Memory B cell (primary cell): ENCODE data around the gene MEF2C.
"Not testable (repeated sequence)": the region's sequence is repeated elsewhere in the genome, so short reads cannot be mapped to it uniquely, and the experiment has no call there.

Source experiments
- ATAC-seq: fragments of 150-1000 bp; cut with Tn5 transposase; 2 replicates; pipeline ENCODE4 v1.10.0; 2021; ENCODE audit warnings: low read depth, mild to moderate bottlenecking, moderate library complexity
- DNase-seq, 2 donors: peaks; one replicate each; pipeline ENCODE4 v3.0.0; 2022; ENCODE audit warnings: low spot score in 2 of 2
- H3K27ac Mint-ChIP-seq: one replicate; pipeline ENCODE4 v1.8.0; 2022; ENCODE audit warnings: mild to moderate bottlenecking, moderate library complexity, mixed read lengths
- H3K27me3 Mint-ChIP-seq: one replicate; pipeline ENCODE4 v1.8.0; 2022; ENCODE audit warnings: mixed read lengths
- H3K36me3 Mint-ChIP-seq: one replicate; pipeline ENCODE4 v1.8.0; 2022; ENCODE audit warnings: mild to moderate bottlenecking, mixed read lengths
- H3K4me1 Mint-ChIP-seq: one replicate; pipeline ENCODE4 v1.8.0; 2022; ENCODE audit warnings: mixed read lengths
- H3K4me3 Mint-ChIP-seq: one replicate; pipeline ENCODE4 v1.8.0; 2022; ENCODE audit warnings: mild to moderate bottlenecking, moderate library complexity, mixed read lengths
- H3K9me3 Mint-ChIP-seq: one replicate; pipeline ENCODE4 v1.8.0; 2022; ENCODE audit warnings: mixed read lengths

Gene MEF2C

DNA sequence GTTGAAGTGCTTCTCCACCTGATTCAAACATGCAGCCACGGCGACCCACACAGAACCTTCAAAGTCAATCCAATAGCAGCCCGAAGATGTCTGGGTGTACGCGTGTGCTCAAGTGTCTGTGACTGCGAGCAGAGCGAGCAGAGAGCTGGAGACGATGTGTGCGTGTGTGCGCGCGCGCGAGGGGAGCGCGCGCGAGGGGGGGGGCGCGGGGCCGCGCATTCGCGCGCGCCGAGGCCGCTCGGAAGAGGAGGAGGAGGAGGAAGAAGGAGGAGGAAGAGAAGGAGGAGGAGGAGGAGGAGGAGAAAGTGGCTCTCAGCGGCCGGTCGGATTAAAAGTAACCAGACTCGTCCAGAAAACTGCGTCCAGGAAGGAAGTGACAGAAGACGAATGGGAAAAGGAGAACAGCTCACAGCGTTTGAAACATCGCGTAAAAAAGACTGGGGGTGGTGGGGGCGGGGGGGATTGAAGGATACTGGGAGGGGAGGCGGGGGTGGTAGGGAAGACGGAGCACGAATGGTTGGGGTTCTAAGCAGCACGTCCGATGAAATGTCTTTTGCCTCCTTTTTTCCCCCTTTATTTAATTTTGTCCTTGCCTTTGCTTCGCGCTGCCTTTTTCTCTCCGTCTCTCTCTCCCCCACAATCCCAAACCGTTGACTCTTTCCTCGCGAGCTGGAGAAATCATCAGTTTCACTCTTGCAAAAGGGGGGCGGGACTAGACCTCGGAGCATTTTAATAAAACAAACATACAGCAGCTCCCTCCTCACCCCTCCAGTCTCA lies at the start of gene MEF2C:
MEF2C (minus strand) TSS at position 126 of the 777 bp plus-strand sequence. CDS start 59,396 bp downstream, outside the sequence.
- Mint-ChIP-seq H3K27me3 (no peaks in the 10 kb centered on the region), H3K4me3 (peak within 1 kb of the TSS; percentile 96), H3K36me3 (peaks cover 2% of the 10 kb centered on the region), H3K4me1 (peaks cover 12% of the 10 kb centered on the region), H3K9me3 (no peaks in the 10 kb centered on the region), H3K27ac (peak within 1 kb of the TSS; percentile 97)
- DNase-seq, result peak; percentile 60 to 66
- peak; percentile 70 for ATAC-seq

DNA sequence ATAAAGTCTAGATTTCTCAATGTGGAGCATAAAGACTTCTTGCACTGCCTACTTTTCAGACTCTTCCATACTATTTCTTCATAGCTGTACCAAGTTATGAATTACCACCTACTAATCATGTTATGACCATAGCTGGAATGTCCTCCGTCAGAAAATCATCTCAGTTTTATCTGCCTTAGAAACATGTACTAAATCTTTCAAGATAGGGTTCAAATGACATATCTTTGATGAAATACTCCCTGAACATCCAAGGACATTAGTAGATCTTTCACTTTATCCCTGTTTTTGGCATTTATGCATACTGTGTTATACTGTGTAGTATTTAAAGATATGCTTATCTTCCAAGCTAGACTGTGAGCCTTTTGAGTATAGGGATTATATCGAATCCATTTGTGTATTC lies 49.6 kb upstream of the MEF2C start:
- H3K27me3 Mint-ChIP-seq, result no peaks in the 10 kb centered on the region
- no peaks in the 10 kb centered on the region for H3K9me3 Mint-ChIP-seq
- ATAC-seq, result no peak
- H3K27ac Mint-ChIP-seq, result no peak overlapping the region
- H3K36me3 Mint-ChIP-seq, result peaks cover 8% of the 10 kb centered on the region
- DNase-seq, result no peak
- H3K4me3 Mint-ChIP-seq, result no peak overlapping the region
- H3K4me1 Mint-ChIP-seq, result no peaks in the 10 kb centered on the region

DNA sequence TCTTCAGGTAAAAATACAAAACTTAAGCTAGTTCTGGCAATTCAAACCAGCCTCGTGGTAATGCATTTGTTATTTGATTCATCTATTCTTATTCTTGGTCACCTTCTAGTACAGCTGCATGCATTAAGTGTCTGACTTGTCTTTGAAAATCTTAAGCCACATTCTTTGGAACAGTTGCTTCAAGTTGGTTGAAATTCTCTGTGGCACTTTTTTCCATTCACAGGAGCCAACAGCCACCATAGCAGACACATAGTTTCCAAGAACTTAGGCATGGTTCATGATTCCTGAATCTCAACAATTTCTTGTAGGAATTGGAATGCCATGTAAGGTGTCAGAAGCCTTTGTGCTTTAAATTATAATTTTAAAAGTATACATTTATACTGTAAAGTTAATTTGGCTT lies 47.4 kb upstream of the MEF2C start:
- ATAC-seq, result no peak
- no peaks in the 10 kb centered on the region for H3K9me3 Mint-ChIP-seq
- no peak for DNase-seq
- H3K27me3 Mint-ChIP-seq, result no peaks in the 10 kb centered on the region
- peaks cover under 1% of the 10 kb centered on the region for H3K4me1 Mint-ChIP-seq
- no peak overlapping the region for H3K4me3 Mint-ChIP-seq
- no peak overlapping the region for H3K27ac Mint-ChIP-seq
- peaks cover 7% of the 10 kb centered on the region for H3K36me3 Mint-ChIP-seq

DNA sequence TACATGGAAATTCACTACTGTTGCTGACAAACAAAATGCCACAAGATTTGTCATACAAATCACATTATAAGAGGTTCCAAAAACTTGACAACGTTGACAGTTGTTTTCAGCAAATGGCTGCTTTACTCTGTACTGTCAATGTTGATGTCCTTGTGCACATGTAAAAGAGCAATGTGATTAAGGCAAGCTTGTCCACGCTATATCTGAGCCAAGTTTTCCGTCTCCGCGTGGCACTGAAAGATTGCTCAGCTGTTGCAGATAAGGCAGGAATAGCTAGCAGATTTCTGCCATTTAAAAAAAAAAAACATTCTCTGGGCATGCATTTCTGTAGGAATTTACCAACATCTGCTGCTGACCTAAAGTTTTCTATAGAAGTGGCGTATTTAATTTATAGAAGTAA lies 46.4 kb upstream of the MEF2C start:
- DNase-seq (no peak), ATAC-seq (no peak)
- Mint-ChIP-seq H3K9me3 (no peaks in the 10 kb centered on the region), H3K4me1 (peaks cover 3% of the 10 kb centered on the region), H3K36me3 (peaks cover 11% of the 10 kb centered on the region), H3K27ac (no peak overlapping the region), H3K4me3 (no peak overlapping the region), H3K27me3 (no peaks in the 10 kb centered on the region)

DNA sequence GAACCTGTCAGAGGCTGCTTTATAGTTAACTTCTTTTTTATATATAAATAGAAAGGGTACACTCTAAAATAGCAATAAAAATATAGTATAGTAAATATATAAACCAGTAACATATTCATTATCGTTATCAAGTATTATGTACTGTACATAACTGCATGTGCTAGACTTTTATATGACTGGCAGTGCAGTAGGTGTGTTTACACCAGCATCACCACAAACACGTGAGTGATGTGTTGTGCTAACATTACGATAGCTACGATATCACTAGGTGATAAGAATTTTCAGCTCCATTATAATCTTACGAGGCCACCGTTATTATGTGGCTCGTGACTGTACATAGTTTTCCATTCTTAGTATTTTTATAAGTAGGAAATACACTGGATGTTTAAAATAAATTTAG lies 43.8 kb upstream of the MEF2C start:
- ATAC-seq (no peak), DNase-seq (no peak)
- peaks cover 16% of the 10 kb centered on the region for H3K36me3 Mint-ChIP-seq
- H3K4me3 Mint-ChIP-seq, result no peak overlapping the region
- peaks cover 3% of the 10 kb centered on the region for H3K4me1 Mint-ChIP-seq
- no peak overlapping the region for H3K27ac Mint-ChIP-seq
- H3K27me3 Mint-ChIP-seq, result no peaks in the 10 kb centered on the region
- no peaks in the 10 kb centered on the region for H3K9me3 Mint-ChIP-seq

DNA sequence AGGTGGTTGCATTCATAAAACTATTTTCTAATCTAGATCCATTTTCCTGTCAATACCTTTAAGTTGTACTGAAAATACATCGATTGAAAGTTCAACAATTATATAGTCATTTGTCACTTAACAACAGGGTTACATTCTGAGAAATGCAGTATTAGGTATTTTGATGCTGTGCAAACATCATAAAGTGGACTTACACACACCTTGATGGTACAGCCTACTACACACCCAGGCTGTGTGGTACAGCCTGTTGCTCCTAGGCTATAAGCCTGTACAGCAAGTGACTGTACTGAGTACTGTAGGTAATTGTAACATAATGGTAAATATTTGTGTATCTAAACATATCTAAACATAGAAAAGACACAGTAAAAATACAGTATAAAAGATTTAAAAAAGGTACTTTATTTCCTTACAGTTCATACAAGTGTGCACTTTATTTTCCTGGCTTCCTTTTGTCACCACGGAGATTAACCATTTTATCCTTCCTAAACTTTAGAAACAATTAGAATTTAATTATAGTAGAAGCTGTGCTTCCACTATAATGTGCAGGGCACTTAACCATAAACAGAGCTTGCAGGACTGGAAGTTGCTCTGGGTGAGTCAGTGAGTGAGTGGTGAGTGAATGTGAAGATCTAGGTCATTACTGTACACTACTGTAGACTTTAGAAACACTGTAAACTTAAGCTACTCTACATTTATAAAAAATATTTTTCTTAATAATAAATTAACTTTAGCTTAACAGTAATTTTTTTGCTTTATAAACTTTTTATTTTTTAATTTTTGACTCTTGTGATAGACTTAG lies 42.9 kb upstream of the MEF2C start:
- Mint-ChIP-seq H3K4me1 (peaks cover 6% of the 10 kb centered on the region), H3K4me3 (no peak overlapping the region), H3K36me3 (peaks cover 19% of the 10 kb centered on the region), H3K27me3 (no peaks in the 10 kb centered on the region), H3K9me3 (no peaks in the 10 kb centered on the region), H3K27ac (no peak overlapping the region)
- DNase-seq (no peak), ATAC-seq (no peak)

DNA sequence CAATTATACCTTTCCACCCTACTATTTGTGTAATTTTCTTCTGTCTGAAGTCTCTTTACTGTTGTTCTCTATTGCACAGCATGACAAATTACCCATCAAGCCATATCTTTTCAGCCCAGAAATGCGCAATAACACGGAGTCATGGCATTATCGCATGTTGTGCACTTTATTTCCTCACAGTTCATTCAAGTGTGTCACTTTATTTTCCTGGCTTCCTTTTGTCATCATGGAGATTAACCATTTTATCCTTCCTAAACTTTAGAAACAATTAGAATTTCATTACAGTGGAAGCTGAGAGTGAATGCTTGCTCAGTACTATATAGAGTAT lies 41.3 kb upstream of the MEF2C start:
- Mint-ChIP-seq H3K4me3 (no peak overlapping the region), H3K4me1 (peaks cover 6% of the 10 kb centered on the region), H3K27ac (no peak overlapping the region), H3K27me3 (no peaks in the 10 kb centered on the region), H3K9me3 (peaks cover 5% of the 10 kb centered on the region), H3K36me3 (peaks cover 26% of the 10 kb centered on the region)
- DNase-seq, result no peak
- ATAC-seq, result no peak

DNA sequence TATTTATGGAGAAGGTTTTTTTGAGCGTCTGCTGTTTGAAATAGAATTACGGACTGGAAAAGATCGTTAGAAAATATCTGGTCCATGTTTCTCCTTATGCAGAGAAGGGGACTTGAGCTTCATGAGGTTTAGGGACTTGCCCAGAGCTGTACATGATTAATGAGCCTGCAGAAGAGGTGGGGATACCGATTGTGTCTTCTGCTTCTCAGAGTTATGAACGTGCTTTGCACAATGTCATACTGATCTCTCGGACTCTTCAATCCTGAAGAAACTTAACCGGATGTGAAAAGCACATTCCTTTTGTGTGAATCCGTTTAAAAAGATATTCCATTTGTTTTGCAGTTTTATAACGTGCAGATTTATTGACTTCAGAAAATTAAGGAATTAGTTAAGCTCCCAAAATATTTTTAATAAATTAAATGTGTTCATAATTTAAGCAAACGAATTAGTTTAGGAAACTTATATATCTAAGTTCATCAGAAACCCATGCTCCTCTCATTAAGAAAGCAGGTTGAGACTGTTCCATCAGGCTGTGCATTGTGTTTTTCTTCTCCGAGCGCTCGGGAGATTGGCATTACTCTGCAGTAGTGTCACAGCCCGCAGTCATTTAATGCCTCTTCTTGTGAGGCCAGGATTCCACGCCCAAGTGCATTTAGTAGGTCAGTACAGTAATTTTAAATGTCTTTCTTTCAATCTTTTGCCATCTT lies 40.8 kb upstream of the MEF2C start:
- ATAC-seq (no peak), DNase-seq (no peak)
- Mint-ChIP-seq H3K4me1 (peaks cover 6% of the 10 kb centered on the region), H3K4me3 (no peak overlapping the region), H3K27ac (no peak overlapping the region), H3K9me3 (peaks cover 5% of the 10 kb centered on the region), H3K36me3 (peaks cover 25% of the 10 kb centered on the region), H3K27me3 (no peaks in the 10 kb centered on the region)

DNA sequence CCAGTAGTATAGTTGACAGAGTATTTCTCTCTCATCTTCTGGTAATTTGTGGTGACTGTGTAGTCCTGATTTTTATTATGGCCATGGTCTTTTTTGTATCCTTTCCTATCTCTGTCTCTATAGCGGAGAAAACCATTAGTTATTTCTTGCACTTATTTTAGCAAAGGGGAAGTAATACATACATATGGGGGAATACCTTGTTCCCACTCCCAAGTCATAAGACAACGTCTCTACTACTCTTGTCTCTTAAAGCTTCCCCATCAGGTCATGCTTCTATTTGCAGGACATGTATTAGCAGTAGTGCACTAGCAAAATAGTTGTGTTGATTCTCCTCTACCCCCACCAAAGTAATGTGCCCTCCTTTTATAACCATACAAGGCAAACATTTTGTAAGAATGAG lies 29.8 kb upstream of the MEF2C start:
- H3K4me3 Mint-ChIP-seq, H3K36me3 Mint-ChIP-seq, H3K27ac Mint-ChIP-seq, H3K4me1 Mint-ChIP-seq, H3K9me3 Mint-ChIP-seq, H3K27me3 Mint-ChIP-seq, DNase-seq: not testable (repeated sequence)
- peak; percentile 37 for ATAC-seq

DNA sequence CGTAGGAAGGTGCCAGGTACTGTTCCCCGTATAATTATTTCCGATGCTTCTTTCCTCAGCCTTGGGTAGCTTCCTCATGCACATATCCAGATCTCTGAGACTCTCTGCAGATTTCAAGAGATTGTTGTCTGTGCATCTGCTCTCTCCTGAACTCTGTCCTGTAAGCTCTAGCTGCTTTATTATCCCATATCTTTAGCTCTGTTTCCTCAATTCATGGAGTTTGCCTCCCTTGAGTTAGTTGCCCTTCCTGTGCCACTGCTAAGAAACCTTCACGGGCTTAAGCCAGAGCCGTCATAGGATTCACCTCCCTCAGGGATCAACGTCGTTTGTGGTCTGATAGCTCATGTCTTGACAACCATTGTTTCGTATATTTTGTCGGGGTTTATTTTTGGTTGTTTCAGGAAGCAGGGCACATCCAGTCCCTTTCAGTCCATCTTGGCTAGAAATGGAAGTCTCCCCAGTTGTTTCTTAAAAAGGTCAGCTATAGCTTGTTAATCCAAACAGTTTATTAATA lies 28.1 kb upstream of the MEF2C start:
- not testable (repeated sequence) for H3K9me3 Mint-ChIP-seq, H3K36me3 Mint-ChIP-seq, DNase-seq, H3K4me3 Mint-ChIP-seq, H3K27me3 Mint-ChIP-seq, H3K27ac Mint-ChIP-seq, H3K4me1 Mint-ChIP-seq, ATAC-seq

DNA sequence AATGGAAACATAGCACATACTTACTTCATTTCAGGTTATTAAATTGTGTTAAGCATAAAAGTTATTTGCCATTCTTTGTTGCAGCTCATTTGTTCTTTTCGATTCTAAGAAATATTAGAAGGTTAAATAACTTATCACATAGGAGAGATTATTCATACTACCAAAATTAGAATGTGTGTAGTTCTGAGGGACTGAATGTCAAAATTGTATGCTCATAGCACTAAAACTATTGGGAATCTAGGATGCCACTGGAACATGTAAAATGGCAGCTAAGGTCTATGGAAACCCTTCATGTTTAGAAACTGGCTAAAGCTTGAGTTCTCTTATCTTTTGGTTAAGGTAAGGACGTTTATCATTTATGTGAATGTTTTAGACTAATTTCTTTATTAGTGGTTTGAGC lies 21.5 kb upstream of the MEF2C start:
- not testable (repeated sequence) for H3K36me3 Mint-ChIP-seq, H3K4me1 Mint-ChIP-seq, H3K4me3 Mint-ChIP-seq, H3K27me3 Mint-ChIP-seq, DNase-seq, H3K27ac Mint-ChIP-seq, H3K9me3 Mint-ChIP-seq, ATAC-seq

DNA sequence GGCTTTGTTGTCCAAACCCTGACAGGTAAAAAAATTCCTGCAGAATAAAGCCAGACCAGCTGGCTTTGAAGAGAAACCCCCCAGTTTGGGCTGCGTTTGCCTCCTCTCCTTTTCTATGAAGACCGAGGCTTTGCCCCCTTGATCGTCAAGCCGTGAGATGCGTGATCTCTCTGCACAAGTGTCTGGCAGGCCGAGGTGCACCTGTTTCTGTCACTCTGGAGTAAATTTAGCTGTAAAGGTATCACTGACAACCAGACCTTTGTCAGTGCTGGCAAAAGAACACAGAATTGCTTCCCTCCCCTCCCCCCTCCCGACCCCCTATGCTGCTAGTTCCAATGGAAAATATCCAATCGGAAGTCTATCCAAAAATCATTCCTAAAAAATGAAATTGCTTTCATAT lies 21.0 kb upstream of the MEF2C start:
- not testable (repeated sequence) for H3K9me3 Mint-ChIP-seq, H3K36me3 Mint-ChIP-seq, H3K27ac Mint-ChIP-seq, ATAC-seq, DNase-seq, H3K4me3 Mint-ChIP-seq, H3K27me3 Mint-ChIP-seq, H3K4me1 Mint-ChIP-seq

DNA sequence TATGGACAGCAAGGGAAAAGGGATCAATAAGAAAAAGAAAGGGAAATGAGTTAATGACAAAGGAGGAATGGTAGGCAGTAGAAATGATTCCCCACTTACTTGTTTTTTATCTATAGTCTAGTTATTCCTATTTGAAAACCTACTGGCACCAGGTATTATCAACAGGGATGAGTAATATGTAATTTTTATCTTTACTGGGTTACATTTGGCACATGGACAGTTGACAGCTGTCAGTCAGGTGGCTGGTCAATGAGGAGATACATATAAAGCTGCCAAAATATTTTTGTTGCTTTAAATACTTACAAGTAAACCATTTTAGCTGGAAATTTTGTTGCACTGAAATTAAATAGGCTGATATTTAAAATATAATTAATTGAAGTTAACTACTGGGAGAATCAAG lies 18.1 kb upstream of the MEF2C start:
- ATAC-seq, H3K36me3 Mint-ChIP-seq, H3K4me3 Mint-ChIP-seq, DNase-seq, H3K27me3 Mint-ChIP-seq, H3K4me1 Mint-ChIP-seq, H3K9me3 Mint-ChIP-seq, H3K27ac Mint-ChIP-seq: not testable (repeated sequence)

DNA sequence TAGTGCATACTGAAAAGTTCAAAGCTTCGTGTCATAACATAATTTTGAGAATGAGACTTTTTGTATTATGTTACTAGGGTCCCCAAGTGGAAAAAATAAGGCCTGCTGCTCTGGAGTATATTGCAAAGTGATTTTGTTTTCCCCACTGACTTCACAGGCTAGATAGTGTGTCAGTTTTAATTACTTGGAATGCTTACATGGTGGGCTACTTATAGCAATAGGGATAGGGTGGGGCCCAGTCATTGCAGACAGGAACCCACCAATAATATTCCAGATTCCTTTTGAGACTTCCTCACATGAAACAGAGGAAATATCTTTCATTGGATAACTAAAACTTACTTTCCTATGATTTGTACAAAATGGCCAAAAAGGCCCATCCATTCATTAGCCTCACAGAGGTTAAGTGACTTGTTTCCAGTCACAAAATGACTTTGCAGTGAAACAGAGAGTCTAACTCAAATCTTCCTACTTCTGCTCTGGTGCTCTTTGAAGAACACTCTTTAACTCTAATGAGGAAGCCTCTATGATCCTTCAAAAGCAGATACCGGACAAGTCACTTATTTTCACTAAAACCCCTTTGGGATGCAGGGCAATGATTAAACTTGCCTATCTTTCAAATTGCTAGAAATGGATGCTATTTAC lies 16.2 kb upstream of the MEF2C start:
- DNase-seq (no peak), ATAC-seq (no peak)
- H3K27ac Mint-ChIP-seq, result no peak overlapping the region
- no peak overlapping the region for H3K4me3 Mint-ChIP-seq
- no peaks in the 10 kb centered on the region for H3K36me3 Mint-ChIP-seq
- no peaks in the 10 kb centered on the region for H3K27me3 Mint-ChIP-seq
- H3K9me3 Mint-ChIP-seq, result no peaks in the 10 kb centered on the region
- peaks cover 4% of the 10 kb centered on the region for H3K4me1 Mint-ChIP-seq
